Mucosa of gallbladder (tissue), 1 donor: Measurements from ENCODE around the gene ADAMTS17. TPM values are rescaled to one million over a fixed set of nuclear protein-coding genes. Genes with fewer than 3 reads are reported as not detected.

Source experiments
- DNase-seq: peaks from one replicate; pipeline ENCODE4 v3.0.0-alpha.2; 2020; ENCODE audit warnings: low spot score
- total RNA-seq: library from RNA; stranded (reverse); gene quantifications from one replicate; pipeline ENCODE4 v1.2.1, GENCODE V29; 2021
- donor health status: DM: no; HTN: no; CAD: no.

The ADAMTS17 gene
- total RNA-seq, 1 donor from 2014 or later, result 3.6 TPM

DNA sequence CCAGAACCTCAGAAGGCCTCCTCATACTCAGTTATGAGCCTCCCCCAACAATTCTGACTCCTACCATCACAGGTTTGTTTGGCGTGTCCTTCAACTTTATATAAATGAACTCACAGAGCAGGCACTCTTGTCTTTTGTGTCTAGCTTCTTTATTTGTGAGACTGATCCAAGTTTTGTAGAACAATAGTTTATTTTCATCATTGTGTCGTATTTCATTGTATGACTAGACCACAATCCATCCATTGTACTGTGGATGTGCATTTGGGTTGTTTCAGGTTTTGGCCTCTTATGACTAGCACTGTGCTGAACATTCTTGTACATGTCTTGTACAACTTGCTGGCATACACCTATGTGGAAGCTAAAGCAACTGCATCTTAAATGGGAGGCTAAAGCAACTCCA is 315.7 kb downstream of the ADAMTS17 start:
- DNase-seq, result no peak

DNA sequence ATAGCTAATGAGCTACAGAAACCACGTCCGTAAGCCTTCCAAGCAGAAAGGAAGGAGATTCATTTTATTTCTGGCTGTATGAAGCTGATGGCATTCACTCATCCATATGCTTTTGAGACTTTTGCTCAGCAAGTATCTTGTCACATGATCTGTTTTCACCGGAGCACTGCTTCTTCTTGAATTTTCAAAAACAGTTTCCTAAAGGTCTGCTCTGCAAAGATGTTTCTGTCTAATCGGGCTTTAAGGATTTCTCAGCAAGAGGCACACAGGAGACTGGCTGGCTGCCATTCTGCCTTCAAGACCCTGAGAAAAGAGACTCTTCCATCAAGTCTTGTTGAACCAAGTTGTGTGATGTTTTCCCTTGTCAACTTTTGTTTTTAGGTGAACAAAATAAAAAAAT is 319.0 kb downstream of the ADAMTS17 start:
- DNase-seq, result no peak

DNA sequence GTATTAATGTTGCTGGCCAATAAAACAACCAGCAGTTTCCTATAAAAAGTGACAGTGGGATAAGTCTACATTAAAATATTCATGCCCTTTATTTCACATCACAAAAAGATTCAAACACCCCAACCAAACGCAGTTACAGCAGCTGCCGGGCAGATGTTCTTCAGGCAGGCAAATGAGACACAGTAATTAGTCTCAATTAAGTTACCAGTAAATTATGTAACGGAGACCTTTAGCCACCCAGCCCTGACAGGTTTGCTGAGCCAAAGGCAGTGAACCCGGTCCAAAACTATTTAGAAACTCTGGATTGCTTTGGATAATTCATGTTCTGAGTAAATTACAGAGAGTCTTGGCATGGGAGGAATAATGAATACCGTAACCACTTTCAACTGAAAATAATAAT is 319.4 kb downstream of the ADAMTS17 start:
- no peak for DNase-seq

DNA sequence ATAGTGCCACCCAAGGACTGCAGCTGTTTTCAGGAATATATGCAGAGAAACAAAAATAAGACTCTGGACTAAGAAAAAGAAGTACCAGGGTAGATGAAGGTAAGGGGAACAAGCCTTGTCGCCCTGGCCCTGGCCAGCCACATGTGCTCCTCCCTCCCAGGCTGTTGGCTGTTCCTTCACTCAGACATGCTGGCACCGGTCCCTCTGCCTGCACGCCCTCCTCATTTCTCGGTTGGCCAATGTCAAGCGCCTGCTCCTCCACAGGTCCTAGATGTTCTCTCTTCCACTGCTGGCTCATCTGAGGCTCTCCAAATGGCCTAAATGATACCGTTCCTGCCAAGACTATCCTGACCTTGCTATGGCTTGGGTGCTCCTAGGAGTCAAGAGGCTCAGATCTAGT is 320.1 kb downstream of the ADAMTS17 start:
- no peak for DNase-seq

DNA sequence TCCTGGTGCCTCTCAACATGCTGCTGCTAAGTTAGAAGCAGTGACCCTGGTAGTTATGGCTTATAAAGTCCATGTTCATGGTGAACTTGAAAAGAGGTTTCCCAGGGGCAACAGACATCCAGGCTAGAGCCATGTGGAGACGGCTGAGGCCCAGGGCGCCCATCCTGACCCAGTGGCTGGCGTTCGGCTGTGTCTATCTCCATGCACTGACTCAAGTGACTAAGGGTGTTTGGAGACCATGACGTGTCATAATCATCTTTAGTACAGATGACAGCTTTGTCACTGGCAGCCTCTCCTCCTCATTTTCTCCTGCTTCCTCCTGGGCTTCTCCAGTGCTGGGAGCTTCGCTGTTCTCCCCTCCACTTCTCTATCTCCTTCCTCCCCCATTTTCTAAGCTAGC is 321.2 kb downstream of the ADAMTS17 start:
- DNase-seq, result no peak

DNA sequence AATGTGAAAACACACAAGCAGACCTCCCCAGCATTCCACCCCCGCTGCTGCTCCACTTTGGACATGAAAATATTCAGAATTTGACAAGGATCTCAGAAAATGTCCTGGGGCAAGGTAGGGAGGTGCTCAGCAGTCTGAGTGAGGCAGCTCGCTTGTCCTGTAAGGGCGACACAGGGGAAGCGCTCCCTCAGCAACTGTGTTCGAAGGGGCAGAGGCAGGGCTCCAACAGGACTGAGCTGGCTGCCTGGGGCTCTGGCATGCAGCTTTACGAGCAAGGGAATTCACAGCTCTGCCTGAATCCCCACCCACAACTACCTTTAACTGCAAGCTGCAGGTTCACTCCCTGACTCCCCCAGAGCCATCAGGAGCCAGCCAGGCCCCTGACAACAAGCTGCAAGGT is 321.6 kb downstream of the ADAMTS17 start:
- no peak for DNase-seq

DNA sequence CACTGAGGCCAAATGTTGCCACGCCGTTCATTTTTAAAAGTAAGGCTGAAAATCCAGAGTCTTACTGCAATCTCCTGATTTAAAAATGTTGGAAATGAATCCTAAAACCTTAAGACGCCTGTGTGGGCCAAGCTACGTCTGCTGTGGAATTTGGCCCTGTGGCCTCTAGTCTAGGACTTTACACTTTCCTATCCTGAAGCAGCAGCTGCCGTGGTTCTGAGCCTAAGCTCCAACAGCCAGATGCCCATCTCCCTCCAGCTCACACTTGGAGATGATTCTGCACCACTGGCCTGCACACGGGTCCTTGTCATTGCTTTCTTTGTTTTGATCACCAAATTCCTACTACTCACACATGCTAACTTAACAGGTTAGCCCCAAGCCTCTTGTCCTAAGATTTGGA is 322.2 kb downstream of the ADAMTS17 start:
- no peak for DNase-seq

DNA sequence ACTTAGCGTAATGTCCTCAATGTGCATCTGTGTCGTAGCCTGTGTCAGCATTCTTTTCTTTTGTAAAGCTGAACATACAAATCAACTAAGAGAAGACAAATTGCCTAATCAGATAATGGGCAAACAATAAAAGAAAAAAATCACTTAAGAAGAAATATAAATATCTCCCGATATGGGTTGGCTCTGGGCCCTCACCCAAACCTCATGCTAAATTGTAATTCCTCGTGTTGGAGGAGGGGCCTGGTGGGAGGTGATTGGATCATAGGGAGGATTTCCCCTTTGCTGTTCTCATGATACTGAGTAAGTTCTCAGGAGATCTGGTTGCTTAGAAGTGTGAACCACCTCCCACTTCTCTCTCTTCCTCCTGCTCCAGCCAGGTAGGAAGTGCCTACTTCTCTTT is 323.6 kb downstream of the ADAMTS17 start:
- DNase-seq, result no peak

DNA sequence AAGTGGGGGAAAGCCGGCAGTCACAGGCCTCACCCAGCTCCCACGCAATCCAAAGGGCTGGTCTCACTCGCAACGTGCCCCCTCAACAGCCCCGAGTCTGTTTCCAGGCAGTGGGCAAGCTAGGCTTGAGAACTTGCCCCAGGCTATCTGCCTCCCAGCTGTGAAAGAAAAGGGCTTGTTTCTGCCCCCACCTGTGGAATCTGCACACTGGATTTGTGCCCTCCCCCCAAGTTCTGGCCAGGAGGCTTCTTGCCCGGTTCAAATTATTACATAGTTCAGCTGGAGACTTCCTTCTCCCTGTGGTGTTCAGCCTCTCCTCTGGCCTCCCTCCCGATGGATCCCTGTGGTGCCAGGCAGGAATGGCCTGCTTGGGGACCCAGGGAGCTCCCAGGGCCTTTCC is 324.6 kb downstream of the ADAMTS17 start:
- DNase-seq, result no peak

DNA sequence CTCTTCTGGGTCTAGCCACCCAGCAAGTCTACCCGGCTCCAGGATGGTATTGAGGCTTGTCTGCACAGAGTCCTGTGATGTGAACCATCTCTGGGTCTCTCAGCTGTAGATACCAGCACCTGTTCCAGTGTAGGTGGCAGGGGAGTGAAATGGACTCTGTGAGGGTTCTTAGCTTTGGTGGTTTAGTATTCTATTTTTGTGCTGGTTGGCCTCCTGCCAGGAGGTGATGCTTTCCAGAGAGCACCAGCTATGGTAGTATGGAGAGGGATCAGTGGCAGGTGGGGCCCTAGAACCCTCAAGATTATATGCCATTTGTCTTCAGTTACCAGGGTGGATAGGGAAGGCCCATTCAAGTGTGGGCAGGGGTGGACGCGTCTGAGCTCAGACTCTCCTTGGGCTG is 325.1 kb downstream of the ADAMTS17 start:
- DNase-seq, result no peak

DNA sequence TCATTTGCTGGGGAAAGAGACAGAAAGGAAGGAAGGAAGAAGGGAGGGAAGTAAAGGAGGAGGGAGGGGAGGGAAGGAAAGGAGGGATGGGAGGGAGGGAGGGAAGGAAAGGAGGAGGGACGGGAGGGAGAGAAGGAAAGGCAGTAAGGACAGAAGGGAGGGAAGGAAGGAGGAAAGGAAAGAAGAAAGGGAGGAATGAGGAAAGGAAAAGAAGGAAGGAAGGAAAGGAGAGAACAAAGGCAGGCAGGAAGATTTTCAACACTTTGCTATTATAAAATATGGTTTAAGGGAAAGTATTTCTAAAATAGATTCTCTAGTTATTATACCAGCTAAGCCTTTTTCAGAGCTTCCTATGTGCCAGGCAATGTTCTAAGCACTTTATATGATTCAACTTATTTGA is 330.5 kb downstream of the ADAMTS17 start:
- DNase-seq, result no peak

DNA sequence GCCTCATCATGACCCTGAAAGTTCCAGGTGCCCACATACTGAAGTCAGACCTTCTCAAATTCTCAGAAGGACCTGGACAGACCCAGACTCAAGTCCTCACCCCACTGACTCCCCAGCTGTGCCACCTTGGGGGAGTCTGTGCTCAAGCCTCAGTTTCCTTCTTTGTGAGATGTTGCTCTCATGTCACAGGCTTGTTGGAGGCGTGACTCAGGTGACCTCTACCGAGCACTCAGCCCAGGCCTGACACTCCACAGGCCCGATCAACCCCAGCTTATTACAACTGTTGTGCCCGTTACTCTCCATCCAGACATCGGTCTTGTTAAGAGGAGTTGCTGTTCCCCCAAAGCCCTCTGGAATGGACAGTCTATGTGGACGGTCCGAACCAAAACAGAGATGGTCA is 332.4 kb downstream of the ADAMTS17 start:
- DNase-seq, result no peak

DNA sequence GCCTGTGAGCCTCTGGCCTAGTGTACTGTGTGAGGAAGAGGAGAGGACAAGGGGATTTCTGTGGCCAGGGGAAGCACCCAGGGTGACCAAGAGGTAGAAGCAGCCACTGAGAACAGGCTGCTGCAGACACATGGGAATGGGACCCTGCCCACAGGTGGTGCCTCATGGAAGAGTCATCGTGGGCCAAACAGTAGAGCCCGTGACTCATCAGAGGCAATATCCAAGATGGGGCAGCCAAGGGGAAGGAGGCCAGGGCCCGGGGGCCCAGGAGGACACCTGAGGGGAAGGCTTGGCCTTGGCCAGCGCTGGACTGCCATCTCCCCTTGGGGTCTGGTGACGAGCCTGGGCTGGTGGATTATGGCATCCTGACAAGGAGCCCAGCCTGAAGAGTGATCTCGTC is 333.5 kb downstream of the ADAMTS17 start:
- no peak for DNase-seq

DNA sequence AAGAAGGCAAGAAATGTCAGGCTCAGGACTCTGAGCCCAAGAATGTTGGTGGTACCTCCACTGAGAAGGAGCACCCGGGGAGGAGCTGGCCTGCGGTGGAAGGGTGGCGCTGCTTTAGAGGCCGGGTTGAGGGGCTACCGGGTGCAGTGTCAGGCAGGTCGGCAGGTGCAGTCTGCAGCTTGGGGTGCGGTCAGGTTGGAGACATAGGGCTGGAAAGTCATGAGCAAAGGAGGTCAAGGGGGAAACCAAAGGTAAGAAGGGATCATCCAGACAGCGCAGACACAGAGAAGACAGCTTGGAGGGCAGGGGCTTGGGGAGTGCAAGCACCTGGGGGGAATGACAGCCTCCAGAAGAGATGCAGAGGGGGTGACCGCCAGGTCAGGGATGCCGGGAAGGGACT is 334.2 kb downstream of the ADAMTS17 start:
- DNase-seq, result no peak

DNA sequence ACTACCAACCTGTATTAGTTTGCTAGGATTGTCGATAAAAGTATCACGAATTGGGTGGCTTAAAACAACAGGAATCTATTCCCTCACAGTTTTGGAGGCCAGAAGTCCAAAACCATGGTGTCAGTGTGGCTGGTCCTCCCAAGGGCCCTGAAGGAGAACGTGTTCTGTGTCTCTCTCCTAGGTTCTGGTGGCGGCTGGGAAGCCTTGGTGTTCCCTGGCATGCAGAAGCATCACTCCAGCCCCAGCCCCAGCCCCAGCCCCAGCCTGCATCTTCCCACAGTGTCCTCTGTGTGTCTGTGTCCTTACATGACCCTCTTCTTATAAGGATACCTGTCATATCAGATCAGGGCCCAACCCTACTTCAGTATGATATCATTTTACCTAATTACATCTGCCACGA is 336.1 kb downstream of the ADAMTS17 start:
- DNase-seq, result no peak

DNA sequence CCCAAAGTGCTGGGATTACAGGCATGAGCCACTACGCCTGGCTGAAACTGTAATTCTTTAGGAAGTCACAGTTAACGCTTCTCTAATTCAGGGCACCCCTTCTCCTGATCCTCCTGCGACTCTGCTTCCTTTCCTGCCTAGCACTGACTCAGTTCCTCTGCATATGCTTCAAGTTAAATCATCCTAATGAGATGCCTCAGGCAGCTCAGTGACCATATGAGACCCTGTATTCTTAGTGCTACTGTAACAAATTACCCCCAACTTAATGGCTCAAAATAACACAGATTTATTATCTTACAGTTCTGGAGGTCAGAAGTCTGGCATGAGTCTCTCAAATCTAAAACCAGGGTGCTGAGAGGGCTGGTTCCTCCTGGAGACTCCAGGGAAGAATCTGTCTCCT is 336.8 kb downstream of the ADAMTS17 start:
- DNase-seq, result no peak

DNA sequence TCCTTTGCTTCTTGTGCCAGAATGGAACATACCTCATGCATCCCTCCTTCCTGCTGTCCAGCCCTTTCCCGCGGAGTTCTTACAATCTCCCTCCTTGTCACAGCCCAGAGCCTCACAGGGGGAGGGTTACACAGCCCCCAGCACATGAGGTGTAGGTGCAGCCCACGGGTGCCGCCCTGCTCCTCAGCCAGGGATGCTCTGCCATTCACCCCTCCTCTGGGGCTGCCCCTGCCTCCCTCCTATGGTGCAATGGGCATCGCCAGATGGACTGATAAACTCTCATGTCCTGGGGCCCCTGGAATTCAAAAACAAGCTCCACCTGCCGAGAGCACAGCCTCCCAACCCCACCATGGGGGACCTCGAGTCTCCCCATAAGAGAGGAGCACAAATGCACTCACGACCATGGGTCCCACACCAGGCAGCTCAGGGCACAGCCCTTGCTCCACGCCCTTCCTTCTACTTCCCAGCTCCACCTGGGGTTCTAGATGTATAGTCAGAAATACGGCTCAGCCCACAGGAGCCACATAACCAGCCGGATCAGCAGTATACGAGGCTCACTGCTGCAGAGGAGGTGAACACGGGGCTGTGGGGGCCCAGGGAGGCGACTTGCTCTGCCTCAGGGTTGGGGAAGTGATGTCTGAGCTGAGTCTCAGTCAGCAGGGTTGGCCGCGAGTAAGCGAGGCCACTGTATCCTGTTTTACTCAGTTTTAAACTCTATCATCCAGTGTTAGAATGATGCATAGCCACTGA is 338.8 kb downstream of the ADAMTS17 start:
- DNase-seq, result no peak

DNA sequence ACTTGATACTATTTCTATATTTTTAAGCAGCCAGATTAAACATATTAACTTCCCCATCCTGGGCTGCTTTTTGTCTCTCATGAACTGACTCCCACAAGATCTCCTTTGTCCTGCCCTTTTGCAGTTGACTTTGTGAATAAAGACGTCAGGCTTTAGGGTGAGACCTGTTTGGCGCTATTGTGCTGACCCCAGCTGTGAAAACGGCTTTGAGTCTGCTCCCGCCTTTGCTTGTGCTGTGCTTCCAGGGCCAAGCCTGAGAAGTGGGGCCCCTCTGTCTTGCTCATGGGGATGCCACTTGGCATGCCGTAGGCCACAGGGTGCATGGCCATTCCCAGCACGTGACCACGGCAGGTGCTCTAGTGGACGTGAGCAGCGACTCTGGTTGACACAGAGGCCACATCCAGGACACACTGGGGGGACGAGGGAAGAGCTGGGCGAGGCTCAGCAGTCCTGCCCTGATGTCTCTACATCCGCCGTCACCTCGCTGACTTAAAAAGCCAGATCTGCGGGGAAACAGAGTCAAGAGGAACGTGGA is 339.6 kb downstream of the ADAMTS17 start:
- no peak for DNase-seq

DNA sequence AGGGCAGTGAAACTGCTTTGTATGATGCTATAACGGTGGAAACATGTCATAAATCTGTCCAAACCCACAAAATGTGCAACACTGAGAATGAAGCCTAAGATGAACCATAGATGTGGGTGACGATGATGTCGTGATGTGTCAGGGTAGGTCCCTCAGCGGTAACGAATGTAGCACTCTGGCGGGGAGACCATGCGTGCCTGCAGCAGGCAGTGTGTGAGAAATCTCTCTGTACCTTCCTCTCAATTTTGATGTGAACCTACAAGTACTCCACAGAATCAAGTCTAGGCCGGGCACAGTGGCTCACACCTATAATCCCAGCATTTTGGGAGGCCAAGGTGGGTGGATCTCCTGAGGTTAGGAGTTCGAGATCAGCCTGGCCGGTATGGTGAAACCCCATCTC is 340.4 kb downstream of the ADAMTS17 start:
- no peak for DNase-seq

DNA sequence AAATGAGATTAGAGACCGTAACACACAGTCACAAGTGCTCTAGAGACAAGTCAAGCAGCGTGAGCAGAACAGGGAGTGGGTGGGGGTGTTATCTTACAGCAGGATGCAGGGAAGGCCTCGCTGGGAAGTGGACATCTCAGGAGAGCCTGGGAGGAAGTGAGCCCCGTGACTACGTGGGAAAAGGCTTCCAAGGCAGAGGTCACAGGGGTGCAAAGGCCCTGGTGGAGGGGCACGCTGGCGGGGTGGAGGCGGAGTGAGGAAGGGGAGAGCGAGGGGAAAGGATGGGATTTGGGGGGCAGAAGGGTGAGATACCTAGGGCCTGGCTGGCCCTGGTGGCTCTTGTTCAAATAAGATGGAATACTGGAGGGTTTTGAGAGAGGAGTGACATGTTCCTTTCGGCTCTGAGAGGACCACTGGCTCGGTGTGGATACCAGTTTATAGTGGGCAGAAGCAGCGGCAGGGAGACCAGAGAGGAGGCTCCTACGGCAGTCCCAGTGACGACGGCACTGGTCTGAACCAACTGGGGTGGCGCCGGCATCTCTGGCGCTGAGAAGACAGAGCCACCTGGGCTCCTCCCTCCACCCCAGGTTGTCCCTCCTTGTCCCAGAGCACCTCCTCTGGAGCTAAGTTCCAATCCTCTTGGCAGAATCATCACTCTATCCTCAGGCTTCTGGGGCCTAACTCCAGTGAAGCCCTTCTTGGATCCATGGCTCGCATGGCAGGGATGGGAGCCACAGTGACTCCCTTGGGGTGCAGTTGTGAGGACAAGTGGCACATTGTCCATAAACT is 342.3 kb downstream of the ADAMTS17 start:
- no peak for DNase-seq

DNA sequence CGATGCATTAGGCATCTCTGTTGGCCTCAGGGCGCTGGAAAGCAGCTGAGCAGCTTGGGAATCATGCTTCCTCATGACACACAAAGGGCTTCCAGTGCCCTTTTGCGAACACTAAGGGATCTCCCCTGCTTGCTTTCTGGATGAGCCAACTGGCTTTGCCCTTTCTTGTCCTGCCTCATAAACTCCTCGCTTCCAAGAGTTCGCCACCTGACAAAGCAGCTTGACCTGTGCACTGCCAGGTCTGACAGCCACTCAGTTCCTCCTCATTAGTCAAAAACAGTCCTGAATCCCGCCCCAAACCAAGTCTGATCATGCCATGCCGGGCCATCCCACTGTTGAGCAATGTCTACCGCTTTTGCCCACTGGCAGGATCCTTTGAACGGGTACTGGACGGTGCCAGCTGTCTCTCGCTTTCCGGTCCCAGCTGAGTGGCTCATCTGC is 343.1 kb downstream of the ADAMTS17 start:
- DNase-seq, result no peak

DNA sequence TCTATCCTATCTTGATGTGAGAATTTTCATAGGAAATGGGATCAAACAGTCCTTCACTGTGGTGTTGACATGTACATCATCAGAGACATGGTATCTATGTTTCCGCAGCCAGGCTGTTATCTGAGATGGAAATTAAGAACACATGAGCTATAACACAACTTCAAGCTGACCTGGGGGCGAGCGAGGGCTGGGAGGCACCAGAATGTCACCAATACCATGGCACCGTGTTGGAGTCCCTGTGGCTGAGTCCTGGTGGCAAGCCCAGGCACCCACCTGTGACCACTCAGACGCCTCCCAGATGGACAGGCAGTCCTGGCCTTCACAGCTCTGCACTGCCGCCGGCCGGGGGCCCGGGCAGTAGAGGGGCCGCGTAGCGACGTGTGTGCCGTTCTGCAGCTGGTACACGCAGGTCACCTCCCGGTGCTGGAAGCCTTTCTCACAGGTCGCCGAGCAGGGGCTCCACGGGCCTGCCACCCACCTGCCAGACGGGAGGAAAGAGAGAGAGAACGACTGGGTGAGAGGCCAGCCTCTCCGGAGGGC is 344.6 kb downstream of the ADAMTS17 start:
- no peak for DNase-seq

DNA sequence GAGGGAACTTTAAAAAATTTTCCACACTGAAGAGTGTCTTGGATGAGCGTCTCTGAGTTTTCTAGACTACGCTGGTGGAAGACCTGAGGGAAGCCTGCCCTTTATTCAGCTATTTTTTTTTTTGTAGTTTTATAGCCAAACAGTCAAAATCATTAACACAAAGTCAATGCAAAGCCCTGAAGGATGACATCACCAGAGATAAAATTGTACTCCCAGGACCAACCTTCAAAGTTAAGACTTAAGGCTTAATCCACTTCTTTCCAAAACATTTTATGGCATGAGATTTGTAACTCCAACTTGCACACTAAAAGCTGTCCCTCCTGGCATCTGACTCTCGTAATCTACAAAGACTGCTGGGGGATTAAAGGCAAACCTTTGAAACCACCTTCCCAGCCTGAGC is 345.1 kb downstream of the ADAMTS17 start:
- no peak for DNase-seq
